Measurements from ENCODE around the gene FAM241B.

DNA sequence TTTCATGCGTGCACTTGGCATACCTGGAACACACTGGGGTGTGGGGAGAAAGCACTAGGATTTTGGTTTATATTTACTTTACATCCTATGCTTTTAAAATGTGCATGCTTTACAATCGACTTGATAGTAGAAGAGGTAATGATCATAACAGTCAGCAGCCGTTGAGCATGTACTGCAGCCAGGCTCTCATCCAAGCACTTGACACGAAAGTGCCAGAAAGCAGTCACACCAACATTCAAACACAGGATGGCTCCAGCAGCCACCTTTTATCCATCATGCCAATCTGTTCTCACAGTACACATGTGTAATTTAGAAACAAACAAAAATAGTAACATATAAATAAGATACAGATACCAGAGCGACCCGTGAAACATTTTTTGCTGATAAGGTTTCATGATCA lies 1.2 kb upstream of the FAM241B start:
- TF ChIP-seq POLR2AphosphoS5 (IDR thresholded peaks at IDR 0.05; ENCODE audit: low read depth, low read length) (no peak), FOXP2 (optimal IDR thresholded peaks at IDR 0.05; ENCODE audit: borderline replicate concordance, extremely low read depth, extremely low read length, insufficient read depth) (no peak), SIN3A (IDR thresholded peaks at IDR 0.05; ENCODE audit: borderline replicate concordance, insufficient read depth, low read length) (no peak)
- TF ChIP-seq, protein P1, sequence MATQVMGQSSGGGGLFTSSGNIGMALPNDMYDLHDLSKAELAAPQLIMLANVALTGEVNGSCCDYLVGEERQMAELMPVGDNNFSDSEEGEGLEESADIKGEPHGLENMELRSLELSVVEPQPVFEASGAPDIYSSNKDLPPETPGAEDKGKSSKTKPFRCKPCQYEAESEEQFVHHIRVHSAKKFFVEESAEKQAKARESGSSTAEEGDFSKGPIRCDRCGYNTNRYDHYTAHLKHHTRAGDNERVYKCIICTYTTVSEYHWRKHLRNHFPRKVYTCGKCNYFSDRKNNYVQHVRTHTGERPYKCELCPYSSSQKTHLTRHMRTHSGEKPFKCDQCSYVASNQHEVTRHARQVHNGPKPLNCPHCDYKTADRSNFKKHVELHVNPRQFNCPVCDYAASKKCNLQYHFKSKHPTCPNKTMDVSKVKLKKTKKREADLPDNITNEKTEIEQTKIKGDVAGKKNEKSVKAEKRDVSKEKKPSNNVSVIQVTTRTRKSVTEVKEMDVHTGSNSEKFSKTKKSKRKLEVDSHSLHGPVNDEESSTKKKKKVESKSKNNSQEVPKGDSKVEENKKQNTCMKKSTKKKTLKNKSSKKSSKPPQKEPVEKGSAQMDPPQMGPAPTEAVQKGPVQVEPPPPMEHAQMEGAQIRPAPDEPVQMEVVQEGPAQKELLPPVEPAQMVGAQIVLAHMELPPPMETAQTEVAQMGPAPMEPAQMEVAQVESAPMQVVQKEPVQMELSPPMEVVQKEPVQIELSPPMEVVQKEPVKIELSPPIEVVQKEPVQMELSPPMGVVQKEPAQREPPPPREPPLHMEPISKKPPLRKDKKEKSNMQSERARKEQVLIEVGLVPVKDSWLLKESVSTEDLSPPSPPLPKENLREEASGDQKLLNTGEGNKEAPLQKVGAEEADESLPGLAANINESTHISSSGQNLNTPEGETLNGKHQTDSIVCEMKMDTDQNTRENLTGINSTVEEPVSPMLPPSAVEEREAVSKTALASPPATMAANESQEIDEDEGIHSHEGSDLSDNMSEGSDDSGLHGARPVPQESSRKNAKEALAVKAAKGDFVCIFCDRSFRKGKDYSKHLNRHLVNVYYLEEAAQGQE (IDR thresholded peaks at IDR 0.05; ENCODE audit: insufficient read depth in 1 of 2, low read depth in 2 of 2, low read length in 2 of 2) = no peak
